NCI-H2227 (cell line): ENCODE results near the gene SPHK2.
"Not testable (repeated sequence)": the region's sequence is repeated elsewhere in the genome, so short reads cannot be mapped to it uniquely, and the experiment has no call there.

ENCODE experiments used
- DNase-seq: peaks from one replicate; lab custom pipeline; 2025; ENCODE audit not compliant: unreplicated experiment; lab: John Stamatoyannopoulos, UW

The SPHK2 gene

DNA sequence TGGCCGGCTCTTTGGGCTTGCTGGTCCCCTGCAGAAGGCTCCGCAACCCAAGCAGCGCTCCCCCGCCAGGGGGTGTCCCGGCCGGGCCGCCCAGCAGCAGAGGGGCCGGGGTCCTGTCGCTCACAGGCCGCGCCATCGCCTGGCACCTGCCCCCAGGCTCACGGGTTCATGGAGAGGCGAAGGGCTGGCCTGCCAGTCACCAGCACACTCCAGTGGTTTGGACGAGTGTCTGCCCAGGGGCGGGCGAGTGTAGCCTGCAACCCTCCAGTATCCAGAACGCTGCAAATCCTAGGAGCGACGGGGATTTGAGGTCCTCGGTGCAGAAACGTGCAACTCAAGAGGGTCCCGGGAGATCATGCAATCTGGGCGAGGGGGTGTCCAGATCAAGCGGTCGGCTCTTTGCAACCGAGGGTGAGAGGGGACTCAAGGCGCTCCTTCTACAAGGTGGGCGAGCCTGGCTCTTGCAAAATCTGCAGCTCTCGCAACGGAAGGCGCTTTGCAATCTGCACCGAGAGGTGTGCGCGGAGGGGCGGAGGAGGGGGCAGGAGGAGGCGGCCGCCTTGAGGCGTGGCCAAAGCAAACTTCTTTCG, 17.6 kb downstream of the SPHK2 start, which contains the start of gene DBP:
TSS of gene DBP (minus strand) at position 521 of the 590 bp plus-strand sequence. CDS start at position 136, 385 bp downstream.
- peak; percentile 71 for DNase-seq

DNA sequence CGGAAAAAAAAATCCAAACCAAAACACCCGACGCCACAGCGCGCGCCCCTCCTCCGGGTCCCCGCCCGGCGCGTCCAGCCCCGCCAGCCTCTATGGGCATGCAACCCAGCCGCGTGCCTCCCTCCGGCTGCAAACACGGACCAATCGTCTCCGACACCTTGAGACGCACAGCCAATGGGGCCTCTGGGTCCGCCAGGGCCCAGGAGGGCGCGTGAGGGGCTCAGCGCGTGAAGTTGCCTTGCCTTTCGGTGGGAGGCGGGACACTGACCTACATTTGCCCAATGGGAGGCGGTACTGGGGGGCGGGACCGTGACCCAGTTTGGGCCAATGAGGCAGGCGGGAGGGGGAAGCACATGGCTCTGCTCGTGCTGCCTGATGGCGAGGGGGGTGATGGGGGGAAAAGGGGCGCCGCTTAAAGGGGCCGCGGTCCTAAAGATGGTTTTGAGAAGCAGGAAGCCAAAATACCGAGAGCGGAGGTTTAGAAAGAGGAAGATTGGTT, 18.2 kb downstream of the SPHK2 start:
- peak; percentile 98 for DNase-seq

DNA sequence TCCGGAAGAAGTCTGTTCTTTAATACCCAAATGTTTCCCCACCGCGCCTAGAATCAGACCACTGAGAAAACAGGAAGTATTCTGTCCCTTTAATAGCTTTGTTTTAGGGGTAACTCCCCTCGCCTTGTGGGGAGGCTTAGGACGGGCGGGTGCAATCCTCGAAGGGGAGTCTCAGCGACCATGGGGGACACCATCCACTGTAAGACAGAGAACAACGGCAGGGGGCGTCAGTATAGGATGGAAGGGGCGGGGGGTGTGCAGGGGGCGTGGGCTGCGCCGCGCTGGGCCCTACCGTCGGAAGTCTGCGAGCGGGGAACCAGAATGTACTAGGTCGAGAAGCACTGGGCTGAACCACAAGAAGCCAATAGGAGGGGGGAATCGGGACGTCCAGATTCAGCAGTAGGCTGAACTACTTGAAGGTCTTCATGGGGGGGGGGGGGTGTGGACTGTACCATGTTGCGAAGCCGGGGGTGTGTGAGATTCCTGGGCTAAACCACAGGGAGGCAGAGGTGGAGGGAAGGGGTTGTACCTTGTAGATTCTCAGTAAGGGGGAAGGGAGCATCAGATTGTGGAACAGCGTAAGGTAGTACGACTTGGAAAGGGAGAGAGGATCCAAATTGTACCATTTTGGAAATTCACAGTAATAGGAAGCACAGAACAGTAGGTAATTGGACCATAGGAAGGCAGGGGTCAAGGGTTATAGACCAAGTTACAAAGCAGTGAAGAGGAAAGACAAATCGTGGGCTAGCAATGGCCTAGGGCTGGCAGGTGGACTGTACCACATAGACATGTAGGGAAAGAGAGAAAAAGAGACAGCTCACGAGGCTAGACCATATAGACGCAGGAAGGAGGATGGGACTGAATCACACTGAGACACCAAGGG, 18.9 kb downstream of the SPHK2 start:
- DNase-seq, result peak; percentile 84

DNA sequence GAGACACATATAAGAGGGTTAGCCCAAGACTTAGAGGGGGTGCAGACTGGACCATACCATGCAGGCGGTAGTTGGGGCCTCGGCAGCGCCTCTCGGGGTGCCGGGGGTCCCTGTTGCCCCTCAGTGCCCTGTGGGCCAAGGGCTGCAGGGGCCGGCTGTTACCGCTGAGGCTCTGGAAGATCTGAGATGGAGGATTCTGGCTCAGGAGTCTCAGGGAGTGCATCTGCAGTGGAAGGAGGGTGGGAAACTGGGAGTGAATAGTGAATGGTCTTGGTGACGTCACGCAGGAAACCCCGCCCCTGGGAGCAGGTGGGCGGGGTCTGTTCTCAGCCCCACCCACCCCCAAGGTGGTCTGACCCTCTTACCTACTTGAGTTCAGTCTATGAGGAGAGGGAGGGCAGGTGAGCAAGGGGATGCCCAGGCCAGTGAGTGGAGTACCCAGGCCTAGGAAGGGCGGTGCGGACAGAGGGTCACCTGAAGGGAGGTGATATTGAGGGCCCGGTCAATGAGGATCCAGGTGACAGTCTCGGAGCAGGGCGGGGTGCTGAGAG, 19.6 kb downstream of the SPHK2 start:
- no peak for DNase-seq

DNA sequence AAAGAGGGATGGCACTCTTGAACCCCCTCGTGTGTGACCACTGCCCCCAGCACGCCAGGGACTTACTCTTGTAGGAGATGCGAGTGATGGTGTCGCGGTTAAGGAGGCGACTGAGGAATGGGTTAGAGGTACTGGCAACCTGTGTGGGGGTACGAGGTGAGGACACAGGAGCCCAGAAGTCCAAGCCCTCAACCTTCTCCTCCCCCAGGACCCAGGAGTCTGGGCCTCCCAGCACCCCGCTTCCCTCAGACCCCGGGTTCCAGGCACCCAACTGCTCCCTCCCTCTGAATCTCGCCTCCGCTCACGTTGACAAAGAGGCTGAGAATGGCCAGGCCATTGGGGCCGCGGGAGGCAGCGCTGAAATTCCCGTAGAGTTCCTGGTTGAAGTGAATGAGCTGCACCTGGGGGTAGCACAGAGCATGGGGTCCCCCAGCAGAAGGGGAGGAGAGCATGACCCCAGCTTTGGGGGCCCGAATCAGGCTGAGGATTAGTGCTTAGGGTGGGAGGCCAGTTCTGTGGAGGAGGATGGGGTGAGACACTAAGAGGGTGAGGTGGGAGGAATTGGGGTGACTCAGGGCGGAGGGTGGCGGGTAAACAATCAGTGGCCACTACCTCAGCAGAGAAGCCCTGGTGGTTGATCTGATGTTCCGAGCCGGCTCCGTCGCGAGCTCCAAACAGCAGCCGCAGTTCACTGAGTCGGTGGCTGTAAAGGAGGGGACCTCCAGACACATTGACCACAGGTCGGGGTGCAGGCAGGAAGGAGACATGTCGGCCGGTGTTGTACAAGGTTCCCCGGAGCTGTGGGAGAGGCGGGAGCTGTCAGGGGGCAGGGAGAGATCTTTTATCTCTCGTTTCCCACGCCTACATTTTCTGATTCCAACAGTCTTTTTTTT, 20.4 kb downstream of the SPHK2 start:
- no peak for DNase-seq

DNA sequence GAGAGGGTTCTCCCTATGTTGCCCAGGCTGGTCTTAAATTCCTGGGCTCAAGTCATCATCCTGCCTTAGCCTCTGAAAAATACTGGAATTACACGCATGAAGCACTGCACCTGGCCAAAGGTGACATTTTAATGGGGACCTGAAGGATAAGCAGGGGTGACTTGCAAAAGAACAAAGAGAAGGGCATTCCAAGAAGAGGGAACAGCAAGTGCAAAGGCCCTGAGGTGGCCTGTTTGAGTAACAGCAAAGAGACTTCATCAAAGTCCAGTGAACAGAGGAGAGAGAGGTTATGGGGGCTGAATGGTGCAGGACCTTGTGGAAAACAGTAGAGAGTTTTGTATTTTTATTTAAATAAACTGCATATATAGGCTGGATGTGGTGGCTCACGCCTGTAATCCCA, 22.5 kb downstream of the SPHK2 start:
- DNase-seq, result no peak

DNA sequence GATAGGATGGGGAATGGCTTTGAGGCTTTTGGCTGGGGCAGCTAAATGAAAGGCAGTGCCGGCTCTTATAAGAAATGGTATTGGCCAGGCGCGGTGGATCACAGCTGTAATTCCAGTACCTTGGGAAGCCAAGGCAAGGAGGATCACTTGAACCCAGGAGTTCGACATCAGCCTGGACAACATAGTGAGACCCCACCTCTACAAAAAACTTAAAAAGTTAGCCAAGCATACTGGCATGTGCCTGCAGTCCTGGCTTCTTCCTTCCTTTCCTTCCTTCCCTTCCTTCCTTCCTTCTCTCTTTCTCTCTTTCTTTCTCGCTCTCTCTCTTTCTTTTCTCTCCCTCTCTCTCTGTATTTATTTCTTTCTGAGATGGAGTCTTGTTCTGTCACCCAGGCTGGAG, 23.6 kb downstream of the SPHK2 start:
- no peak for DNase-seq

DNA sequence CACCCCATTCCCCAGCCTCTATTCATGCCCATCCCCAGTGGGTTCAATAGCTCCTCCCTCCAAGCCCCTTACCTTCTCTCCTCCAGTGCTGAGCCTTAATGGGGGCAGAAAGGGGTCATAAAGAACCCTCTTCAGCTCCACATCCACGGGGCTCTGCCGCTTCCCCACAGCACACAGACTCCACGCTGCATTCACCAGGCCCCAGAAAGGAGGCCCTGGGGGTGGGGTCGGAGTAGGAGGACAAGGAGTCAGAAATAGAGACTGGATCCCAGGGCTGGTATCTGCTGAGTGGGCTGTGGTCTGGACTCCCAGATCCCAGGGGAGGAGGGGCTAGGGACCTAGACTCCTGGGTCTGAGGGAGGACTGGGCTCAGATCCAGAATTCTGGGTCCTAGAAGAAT, 25.0 kb downstream of the SPHK2 start:
- DNase-seq, result no peak

DNA sequence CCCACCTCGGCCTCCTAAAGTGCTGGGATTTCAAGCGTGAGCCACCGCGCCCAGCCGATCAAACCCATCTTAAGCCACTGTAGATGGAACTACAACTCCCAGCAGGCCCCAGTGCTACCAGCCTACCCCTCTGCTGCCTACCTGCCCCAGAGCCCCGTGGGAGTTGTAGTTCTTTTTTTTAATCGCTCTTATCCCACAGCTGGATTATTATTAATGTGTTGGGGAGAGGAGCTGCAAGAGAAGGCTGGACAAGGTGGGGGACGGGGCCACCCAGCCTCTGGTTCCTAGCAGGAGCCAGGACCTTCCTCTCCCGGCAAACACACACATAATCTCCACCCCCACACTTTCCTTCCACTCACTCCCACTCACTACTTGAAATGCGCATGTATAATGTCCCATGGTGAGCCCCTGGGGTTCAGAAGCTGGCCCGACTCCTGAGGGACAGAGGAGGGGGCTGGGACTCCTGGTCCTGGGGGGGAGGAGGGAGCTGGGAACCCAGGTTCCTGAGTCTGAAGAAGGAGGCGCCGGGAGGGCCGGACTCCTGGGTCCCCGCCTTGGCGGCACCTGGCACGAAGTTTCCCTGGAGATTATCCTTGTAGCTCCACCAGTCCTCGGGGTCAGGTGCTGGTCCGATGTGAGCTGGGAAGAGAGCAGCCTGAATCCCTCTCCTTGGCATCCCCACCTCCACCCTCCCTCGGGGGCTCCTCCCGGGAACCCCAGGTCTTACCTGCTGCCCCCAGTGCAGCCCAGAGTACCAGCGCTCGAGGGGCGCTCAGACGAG, 25.7 kb downstream of the SPHK2 start:
- DNase-seq, result peak; percentile 75

DNA sequence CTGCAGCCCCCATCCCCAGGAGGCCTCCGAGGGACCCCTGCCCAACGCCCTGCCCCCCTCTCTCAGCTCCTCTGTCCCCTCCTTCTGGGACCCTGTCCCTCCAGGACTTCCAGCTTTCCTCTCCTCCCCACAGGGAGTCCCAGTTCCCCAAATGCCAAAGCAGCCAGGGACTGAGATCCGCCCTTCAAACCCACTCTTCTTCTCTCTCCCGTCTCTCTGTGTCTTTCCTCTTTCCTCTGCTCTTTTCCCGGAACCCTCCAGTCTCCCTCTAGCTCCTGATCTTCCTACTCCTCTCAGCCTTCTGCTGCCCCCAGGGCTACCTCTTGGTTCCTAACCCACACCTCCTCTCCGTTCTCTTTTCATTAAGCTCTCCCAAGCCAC, 26.3 kb downstream of the SPHK2 start:
- DNase-seq, result no peak

DNA sequence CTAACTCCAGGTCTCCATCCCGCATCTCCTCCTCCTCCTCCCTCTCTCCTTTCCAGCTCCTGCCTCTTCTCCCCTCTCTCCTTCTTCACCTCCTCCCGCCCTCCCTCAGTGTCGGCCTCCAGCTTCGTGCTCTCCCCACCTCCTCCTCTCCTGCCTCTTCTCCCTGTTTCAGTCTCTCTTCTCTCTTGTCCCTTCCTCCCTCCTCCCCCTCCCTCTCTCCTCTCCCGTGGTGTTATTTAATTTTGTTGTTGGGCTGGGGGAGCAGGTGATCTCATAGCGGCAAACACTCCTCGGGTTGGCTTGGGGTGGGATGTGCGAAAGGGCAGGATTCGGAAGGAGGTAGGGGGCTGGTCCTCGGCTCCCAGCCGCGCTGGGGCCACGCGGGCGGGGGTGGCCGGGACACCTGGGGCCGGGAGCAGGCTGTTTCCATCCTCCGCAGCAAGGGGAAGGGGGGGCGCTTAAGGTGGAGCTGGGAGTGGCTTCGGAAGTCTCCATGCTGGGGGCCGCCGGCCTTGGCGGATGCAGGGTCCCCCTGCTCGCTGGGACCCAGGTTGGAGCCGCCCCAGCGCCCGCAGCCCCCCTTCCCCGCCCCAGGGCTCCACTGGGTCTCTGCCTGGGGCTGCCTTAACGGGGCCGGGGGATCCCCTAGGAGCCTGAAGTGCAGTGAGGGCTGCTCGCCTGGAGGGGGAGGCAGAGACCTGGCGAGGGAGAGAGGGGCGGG, 26.9 kb downstream of the SPHK2 start, which contains the start of gene CA11:
TSS of gene CA11 (minus strand) at position 187 of the 721 bp plus-strand sequence. CDS start 555 bp downstream, outside the sequence.
- peak; percentile 92 for DNase-seq

DNA sequence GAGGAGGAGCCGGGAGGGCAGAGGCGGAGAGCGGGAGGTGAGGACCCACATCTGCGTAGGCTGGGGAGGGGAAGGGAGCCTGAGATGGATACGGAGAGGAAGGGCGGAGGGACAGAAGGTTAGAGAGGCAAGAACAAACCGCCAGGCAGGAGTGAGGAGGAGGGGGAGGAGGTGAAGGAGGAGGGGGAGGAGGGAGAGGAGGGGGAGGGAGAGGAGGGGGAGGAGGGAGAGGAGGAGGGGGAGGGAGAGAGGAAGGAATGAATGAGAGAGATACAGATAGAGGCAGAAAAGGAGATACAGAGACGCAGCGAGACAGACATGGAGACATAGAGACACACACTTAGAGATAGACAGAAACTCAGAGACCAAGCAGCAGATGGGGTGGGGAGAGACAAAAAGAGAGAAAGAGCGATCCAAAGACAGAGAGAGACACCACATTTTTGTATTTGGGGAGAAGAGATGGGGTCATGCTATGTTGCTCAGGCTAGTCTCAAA, 27.5 kb downstream of the SPHK2 start:
- no peak for DNase-seq

DNA sequence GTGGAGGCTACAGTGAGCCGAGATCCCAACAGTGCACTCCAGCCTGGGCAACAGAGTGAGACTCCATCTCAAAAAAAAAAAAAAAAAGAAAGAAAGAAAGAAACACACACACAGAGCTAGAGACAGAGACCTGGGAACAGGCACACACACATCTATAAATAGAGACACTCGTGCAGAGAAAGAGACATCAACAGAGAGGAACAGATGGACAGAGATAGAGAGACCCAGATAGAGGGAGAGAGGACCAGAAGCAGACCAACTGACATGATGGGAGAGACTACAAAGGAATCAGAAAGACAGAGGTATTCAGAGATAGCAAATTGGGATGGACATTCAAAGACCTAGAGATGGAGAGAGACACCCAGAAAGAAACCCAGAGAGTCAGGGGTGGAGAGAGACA, 28.8 kb downstream of the SPHK2 start:
- DNase-seq, result no peak

DNA sequence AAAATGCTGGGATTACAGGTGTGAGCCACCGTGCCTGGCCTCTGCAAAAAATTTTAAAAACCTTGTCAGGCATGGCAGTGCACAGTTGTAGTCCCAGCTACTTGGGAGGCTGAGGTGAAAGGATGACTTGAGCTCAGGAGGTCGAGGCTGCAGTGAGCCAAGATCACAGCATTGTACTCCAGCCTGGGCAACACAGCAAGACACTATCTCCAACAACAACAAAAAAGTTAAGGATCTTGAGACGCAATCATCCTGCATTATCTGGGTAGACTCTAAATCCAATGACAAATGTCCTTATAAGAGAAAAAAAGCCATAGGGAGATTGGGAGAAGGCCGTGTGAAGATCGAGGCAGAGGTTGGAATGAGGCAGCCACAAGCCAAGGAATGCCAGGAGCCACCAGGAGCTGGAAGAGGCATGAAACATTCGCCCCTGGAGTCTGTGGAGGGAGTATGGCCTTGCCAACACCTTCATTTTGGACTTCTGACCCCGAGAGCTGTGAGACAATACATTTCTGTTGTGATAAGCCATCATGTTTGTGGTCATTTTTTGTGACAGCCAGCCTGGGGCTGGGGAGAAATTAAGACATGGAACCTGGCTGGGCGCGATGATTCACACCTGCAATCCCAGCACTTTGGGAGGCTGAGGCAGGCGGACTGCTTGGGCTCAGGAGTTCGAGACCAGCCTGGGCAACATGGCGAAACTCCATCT, 31.8 kb downstream of the SPHK2 start:
- DNase-seq, result no peak

DNA sequence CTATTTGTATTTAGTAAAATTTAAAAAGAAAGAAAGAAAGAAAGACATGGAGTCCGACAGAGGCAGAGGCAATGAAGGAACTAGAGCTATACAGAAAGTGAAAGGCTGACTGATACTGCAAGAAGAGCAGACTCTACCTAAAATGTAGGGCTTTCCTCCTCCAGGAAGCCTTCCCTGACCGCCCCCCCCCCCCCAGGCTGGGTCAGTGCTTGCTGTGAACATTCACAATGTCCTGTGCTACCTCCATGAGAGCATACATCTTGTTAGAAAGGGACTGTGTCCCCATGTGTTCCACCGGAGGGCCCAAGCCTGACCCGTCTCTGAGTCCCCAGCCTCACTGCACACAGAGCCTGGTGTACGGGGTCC, 32.4 kb downstream of the SPHK2 start:
- no peak for DNase-seq

DNA sequence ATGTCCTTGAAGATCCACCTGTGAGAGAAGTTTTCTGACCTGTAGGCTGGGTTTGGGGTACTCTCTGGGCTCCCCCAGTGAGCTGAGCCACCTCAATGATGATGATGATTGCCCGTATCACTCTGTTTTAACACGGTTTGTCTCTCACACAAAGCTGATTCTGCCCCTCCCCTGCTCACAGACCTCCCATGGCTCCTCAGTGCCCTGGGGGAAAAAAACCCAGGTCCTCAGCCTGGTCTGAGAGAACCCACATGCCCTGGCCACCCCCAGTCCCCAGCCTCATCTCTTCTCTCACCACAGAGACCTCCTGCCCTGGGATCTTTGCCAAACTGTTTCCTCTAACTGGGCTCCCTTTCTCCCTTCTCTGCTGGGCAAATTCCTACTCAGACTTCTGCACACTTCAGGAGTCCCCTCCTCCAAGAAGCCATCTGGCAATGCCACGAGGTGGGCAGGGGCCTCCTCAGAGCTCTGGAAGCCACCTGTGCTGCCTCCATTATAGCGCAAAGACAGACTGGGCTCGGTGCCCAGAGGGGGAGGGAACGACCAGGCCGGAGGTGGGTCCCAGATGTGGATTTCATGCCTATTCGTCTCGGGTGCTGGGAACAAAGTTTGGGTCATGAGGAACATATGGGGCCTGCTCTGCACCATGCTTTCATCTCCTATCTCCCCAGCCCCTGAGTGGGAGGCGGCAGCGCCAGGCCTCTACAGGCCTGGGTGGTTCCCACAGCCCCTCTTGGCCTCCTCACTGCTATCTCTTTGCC, 35.2 kb downstream of the SPHK2 start:
- peak; percentile 48 for DNase-seq

DNA sequence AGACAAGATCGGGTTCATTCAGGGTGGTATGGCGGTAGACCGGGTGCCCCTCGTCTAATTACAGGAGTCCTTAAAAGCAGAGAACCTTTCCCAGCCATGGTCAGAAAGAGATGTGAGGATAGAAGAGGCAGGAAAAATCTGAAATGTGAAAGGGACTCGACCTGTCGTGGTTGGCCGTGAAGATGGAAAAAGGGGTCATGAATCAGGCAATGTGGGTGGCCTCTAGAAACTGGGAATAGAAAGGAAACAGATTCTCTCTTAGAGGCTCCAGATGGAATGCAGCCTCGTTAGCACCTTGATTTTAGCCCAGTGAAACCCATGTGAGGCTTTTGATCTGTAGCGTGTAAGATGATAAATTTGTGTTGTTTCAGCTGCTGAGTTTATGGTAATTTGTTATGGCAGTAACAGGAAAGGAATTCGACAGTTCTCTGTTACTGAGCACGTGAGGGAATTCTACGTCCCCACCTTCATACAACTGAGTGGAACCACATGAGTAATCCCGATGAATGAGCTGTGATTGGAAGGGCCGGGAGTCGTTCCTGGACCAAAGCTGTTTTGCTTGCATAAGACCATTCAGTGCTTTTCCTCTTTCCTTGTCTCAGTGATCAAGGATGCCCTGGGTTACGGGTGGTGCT, 37.7 kb downstream of the SPHK2 start:
- DNase-seq, result no peak

DNA sequence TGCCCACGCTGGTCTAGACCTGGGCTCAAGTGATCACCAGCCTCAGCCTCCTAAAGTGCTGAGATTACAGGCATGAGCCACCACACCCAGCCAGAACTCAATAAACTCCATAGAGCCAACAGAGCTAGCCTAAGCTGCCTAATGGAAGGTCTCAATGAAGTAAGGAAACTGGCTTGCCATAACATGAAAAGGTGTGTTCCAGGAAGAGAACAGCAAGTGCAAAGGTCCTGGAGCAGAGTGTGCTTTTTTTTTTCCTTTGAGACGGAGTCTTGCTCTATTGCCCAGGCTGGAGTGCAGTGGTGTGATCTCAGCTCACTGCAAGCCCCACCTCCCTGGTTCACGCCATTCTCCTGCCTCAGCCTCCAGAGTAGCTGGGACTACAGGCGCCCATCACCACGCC, 38.5 kb downstream of the SPHK2 start:
- not testable (repeated sequence) for DNase-seq
